ENCODE data around the gene ITLN1.
"Not testable (repeated sequence)": the region's sequence is repeated elsewhere in the genome, so short reads cannot be mapped to it uniquely, and the experiment has no call there.

ITLN1 gene

GRCh38 chr1:160883581-160884513 is 1.1 kb downstream of the ITLN1 start:
- Histone ChIP-seq H3K9me3 (ENCODE audit: control insufficient read depth, low read length) (no peaks in the 10 kb centered on the region), H3K4me3 (ENCODE audit: insufficient read depth, low read depth, low read length) (no peak overlapping the region), H3K36me3 (ENCODE audit: control insufficient read depth, insufficient read depth, low read length) (no peaks in the 10 kb centered on the region), H3K27me3 (ENCODE audit: control insufficient read depth, insufficient read depth, low read length, poor library complexity, severe bottlenecking) (no peaks in the 10 kb centered on the region), H3K27ac (ENCODE audit: insufficient read depth, low read depth, low read length, poor library complexity, severe bottlenecking) (no peak overlapping the region), H3K4me1 (ENCODE audit: control insufficient read depth, insufficient read depth, low read length) (no peaks in the 10 kb centered on the region)
- whole genome bisulfite sequencing, 2 experiments = 96% methylated on average over 12 to 13 of the region's 13 CpGs

- H3K27ac ChIP-seq (ENCODE audit: insufficient read depth, low read depth, low read length, poor library complexity, severe bottlenecking) = no peak overlapping the region
- H3K27me3 ChIP-seq (ENCODE audit: control insufficient read depth, insufficient read depth, low read length, poor library complexity, severe bottlenecking) = no peaks in the 10 kb centered on the region
- H3K4me3 ChIP-seq (ENCODE audit: insufficient read depth, low read depth, low read length) = no peak overlapping the region
- 88 to 100% methylated on average over 1 of the region's 1 CpG for WGBS, 2 experiments
- H3K36me3 ChIP-seq (ENCODE audit: control insufficient read depth, insufficient read depth, low read length) = no peaks in the 10 kb centered on the region
- no peaks in the 10 kb centered on the region for H3K4me1 ChIP-seq (ENCODE audit: control insufficient read depth, insufficient read depth, low read length)
- H3K9me3 ChIP-seq (ENCODE audit: control insufficient read depth, low read length) = no peaks in the 10 kb centered on the region
Observed at GRCh38 chr1:160882582-160882981, 2.4 kb downstream of the ITLN1 start.

- 88 to 96% methylated on average over 6 to 7 of the region's 7 CpGs for WGBS, 2 experiments
- not testable (repeated sequence) for H3K27ac ChIP-seq (ENCODE audit: insufficient read depth, low read depth, low read length, poor library complexity, severe bottlenecking); H3K36me3 ChIP-seq (ENCODE audit: control insufficient read depth, insufficient read depth, low read length); H3K4me3 ChIP-seq (ENCODE audit: insufficient read depth, low read depth, low read length); H3K4me1 ChIP-seq (ENCODE audit: control insufficient read depth, insufficient read depth, low read length); H3K27me3 ChIP-seq (ENCODE audit: control insufficient read depth, insufficient read depth, low read length, poor library complexity, severe bottlenecking); H3K9me3 ChIP-seq (ENCODE audit: control insufficient read depth, low read length)
Observed at GRCh38 chr1:160881264-160881663, 3.7 kb downstream of the ITLN1 start.

- Histone ChIP-seq H3K9me3 (ENCODE audit: control insufficient read depth, low read length) (no peaks in the 10 kb centered on the region), H3K36me3 (ENCODE audit: control insufficient read depth, insufficient read depth, low read length) (no peaks in the 10 kb centered on the region), H3K4me1 (ENCODE audit: control insufficient read depth, insufficient read depth, low read length) (no peaks in the 10 kb centered on the region), H3K4me3 (ENCODE audit: insufficient read depth, low read depth, low read length) (no peak overlapping the region), H3K27ac (ENCODE audit: insufficient read depth, low read depth, low read length, poor library complexity, severe bottlenecking) (no peak overlapping the region), H3K27me3 (ENCODE audit: control insufficient read depth, insufficient read depth, low read length, poor library complexity, severe bottlenecking) (no peaks in the 10 kb centered on the region)
- WGBS, 2 experiments = 90 to 94% methylated on average over 2 to 3 of the region's 3 CpGs
Observed at GRCh38 chr1:160880216-160880615, 4.8 kb downstream of the ITLN1 start.

DNA sequence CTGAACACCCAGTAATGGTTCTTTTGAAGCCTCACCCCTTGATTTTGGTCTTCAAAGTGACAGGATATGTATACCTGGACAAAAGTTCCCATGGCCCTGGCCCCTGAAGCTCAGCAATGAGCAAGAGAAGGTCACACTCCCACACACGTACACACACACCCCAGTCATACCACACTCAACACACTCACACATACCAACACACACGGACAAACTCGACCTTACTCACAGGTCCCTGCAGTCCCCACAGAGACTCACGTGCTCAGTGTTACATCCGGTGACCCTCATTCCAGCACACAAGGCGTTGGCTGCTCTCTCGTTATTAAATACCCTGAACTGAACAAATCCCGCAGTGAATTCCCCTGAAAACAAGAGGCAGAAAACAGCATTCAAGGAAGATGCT is 5.9 kb downstream of the ITLN1 start:
- WGBS, 2 experiments = 70 to 71% methylated on average over 8 of the region's 8 CpGs
- no peak overlapping the region for H3K4me3 ChIP-seq (ENCODE audit: insufficient read depth, low read depth, low read length)
- no peaks in the 10 kb centered on the region for H3K4me1 ChIP-seq (ENCODE audit: control insufficient read depth, insufficient read depth, low read length)
- no peaks in the 10 kb centered on the region for H3K27me3 ChIP-seq (ENCODE audit: control insufficient read depth, insufficient read depth, low read length, poor library complexity, severe bottlenecking)
- H3K27ac ChIP-seq (ENCODE audit: insufficient read depth, low read depth, low read length, poor library complexity, severe bottlenecking) = no peak overlapping the region
- no peaks in the 10 kb centered on the region for H3K9me3 ChIP-seq (ENCODE audit: control insufficient read depth, low read length)
- H3K36me3 ChIP-seq (ENCODE audit: control insufficient read depth, insufficient read depth, low read length) = no peaks in the 10 kb centered on the region

DNA sequence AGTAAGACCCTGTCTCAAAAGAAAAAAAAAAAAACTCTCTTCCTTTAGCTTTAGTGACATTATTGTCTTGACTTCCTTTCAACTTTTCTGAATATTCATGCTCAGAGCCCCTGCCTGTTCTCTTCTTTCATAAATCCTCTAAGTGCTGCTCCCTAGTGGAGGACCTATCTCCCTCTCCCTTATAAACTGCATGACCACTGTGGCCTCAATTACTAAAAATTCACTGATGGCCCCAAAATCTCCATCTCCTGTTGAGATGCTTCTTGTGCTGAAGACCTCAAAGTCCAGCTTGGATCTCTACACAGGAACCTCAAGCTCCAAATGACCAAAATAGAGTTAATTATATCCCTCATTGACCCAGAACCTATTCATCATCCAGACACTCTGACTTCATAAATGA is 7.8 kb downstream of the ITLN1 start:
- Histone ChIP-seq H3K4me1 (ENCODE audit: control insufficient read depth, insufficient read depth, low read length) (no peaks in the 10 kb centered on the region), H3K36me3 (ENCODE audit: control insufficient read depth, insufficient read depth, low read length) (no peaks in the 10 kb centered on the region), H3K27ac (ENCODE audit: insufficient read depth, low read depth, low read length, poor library complexity, severe bottlenecking) (no peak overlapping the region), H3K9me3 (ENCODE audit: control insufficient read depth, low read length) (no peaks in the 10 kb centered on the region), H3K27me3 (ENCODE audit: control insufficient read depth, insufficient read depth, low read length, poor library complexity, severe bottlenecking) (no peaks in the 10 kb centered on the region), H3K4me3 (ENCODE audit: insufficient read depth, low read depth, low read length) (no peak overlapping the region)

- WGBS, 2 experiments = 92 to 95% methylated on average over 4 to 5 of the region's 5 CpGs
- H3K4me1 ChIP-seq (ENCODE audit: control insufficient read depth, insufficient read depth, low read length) = no peaks in the 10 kb centered on the region
- H3K27ac ChIP-seq (ENCODE audit: insufficient read depth, low read depth, low read length, poor library complexity, severe bottlenecking) = no peak overlapping the region
- no peak overlapping the region for H3K4me3 ChIP-seq (ENCODE audit: insufficient read depth, low read depth, low read length)
- H3K9me3 ChIP-seq (ENCODE audit: control insufficient read depth, low read length) = no peaks in the 10 kb centered on the region
- no peaks in the 10 kb centered on the region for H3K36me3 ChIP-seq (ENCODE audit: control insufficient read depth, insufficient read depth, low read length)
- H3K27me3 ChIP-seq (ENCODE audit: control insufficient read depth, insufficient read depth, low read length, poor library complexity, severe bottlenecking) = no peaks in the 10 kb centered on the region
Observed at GRCh38 chr1:160876311-160876710, 8.7 kb downstream of the ITLN1 start.

DNA sequence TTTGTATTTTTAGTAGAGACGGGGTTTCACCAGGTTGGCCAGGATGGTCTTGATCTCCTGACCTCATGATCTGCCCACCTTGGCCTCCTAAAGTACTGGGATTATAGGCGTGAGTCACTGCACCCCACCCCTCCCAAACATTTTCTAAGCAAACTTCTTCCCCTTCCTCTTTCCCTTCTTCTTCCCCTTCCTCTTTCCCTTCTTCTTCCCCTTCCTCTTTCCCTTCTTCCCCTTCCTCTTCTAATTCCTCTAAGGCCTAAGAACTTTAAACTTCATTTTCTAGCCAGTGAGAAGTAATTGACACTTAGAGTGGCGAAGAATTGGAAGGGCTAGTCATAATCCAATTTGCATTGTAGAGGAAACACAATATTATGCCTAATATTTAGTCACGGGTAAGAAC is 9.4 kb downstream of the ITLN1 start:
- H3K27me3 ChIP-seq (ENCODE audit: control insufficient read depth, insufficient read depth, low read length, poor library complexity, severe bottlenecking); H3K27ac ChIP-seq (ENCODE audit: insufficient read depth, low read depth, low read length, poor library complexity, severe bottlenecking); H3K4me3 ChIP-seq (ENCODE audit: insufficient read depth, low read depth, low read length); H3K36me3 ChIP-seq (ENCODE audit: control insufficient read depth, insufficient read depth, low read length); H3K4me1 ChIP-seq (ENCODE audit: control insufficient read depth, insufficient read depth, low read length); H3K9me3 ChIP-seq (ENCODE audit: control insufficient read depth, low read length): not testable (repeated sequence)
- WGBS, 2 experiments = 78 to 81% methylated on average over 3 to 4 of the region's 4 CpGs

DNA sequence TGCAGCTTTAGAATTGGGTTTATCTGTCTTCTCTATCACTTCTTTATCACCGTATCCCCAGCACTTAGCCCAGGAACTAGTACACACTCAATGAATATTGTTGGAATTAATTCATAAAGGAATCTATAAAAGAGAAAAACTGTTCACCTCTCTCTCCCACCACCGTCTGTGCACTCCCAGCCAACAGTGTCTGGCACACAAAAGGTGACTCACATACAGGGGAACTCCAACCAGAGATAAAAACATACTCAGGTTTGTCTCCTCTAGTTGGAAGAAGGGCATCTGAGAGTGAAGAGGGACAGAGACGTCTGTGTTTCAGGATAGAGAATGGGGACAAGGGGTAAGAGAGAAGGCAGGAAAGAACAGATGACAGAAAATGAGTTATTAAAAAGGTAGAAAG is 10.0 kb downstream of the ITLN1 start:
- H3K27me3 ChIP-seq (ENCODE audit: control insufficient read depth, insufficient read depth, low read length, poor library complexity, severe bottlenecking) = no peaks in the 10 kb centered on the region
- H3K4me3 ChIP-seq (ENCODE audit: insufficient read depth, low read depth, low read length) = no peak overlapping the region
- WGBS, 2 experiments = 83 to 92% methylated on average over 2 of the region's 3 CpGs
- no peaks in the 10 kb centered on the region for H3K36me3 ChIP-seq (ENCODE audit: control insufficient read depth, insufficient read depth, low read length)
- no peaks in the 10 kb centered on the region for H3K9me3 ChIP-seq (ENCODE audit: control insufficient read depth, low read length)
- H3K27ac ChIP-seq (ENCODE audit: insufficient read depth, low read depth, low read length, poor library complexity, severe bottlenecking) = no peak overlapping the region
- H3K4me1 ChIP-seq (ENCODE audit: control insufficient read depth, insufficient read depth, low read length) = no peaks in the 10 kb centered on the region

DNA sequence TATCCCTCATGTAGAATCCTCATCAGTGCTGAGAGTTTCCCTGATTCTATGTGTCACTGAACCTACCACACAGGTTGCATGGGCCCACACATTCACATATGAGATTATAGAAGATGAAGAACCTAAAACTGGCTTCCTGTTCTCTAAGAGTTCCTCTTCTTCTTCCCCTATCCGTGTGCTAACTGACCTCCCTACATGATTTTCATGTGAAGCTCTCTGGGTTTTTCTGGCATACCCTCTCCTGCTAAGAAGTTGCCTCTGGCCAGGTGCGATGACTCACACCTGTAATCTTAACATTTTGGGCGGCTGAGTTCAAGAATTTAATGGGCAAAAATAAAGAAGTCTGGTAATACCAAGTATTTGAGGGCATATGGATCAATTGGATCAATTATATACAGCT is 16.8 kb downstream of the ITLN1 start:
- Histone ChIP-seq H3K36me3 (ENCODE audit: control insufficient read depth, insufficient read depth, low read length) (no peaks in the 10 kb centered on the region), H3K4me3 (ENCODE audit: insufficient read depth, low read depth, low read length) (no peak overlapping the region), H3K4me1 (ENCODE audit: control insufficient read depth, insufficient read depth, low read length) (no peaks in the 10 kb centered on the region), H3K27me3 (ENCODE audit: control insufficient read depth, insufficient read depth, low read length, poor library complexity, severe bottlenecking) (no peaks in the 10 kb centered on the region), H3K9me3 (ENCODE audit: control insufficient read depth, low read length) (no peaks in the 10 kb centered on the region), H3K27ac (ENCODE audit: insufficient read depth, low read depth, low read length, poor library complexity, severe bottlenecking) (no peak overlapping the region)
- 86 to 90% methylated on average over 3 of the region's 3 CpGs for WGBS, 2 experiments

Measured in ectodermal cell (in vitro differentiated cells).